Upper lobe of left lung (tissue), 6 donors: ENCODE data around the gene CCN6. TPM values are rescaled to one million over a fixed set of nuclear protein-coding genes. Genes with fewer than 3 reads are reported as not detected.

Source experiments
- ATAC-seq, 2 donors: fragments of 200-7000 bp; cut with Tn5 transposase; one replicate each; pipeline ENCODE4 v1.9.1; 2022; ENCODE audit warnings: mild to moderate bottlenecking in 2 of 2, moderate library complexity in 2 of 2; ENCODE audit not compliant: low FRiP score in 2 of 2
- DNase-seq, 2 donors: peaks; one replicate each; pipeline ENCODE4 v3.0.0-alpha.2; 2019 to 2020
- H3K27ac ChIP-seq, 4 donors: fragments of 200-600 bp; sonication (generic); one replicate each; pipeline ENCODE4 v1.5.1; 2016 to 2019
- H3K27me3 ChIP-seq, 4 donors: fragments of 200-600 bp; sonication (generic); one replicate each; pipeline ENCODE4 v1.5.1; 2017 to 2019
- H3K36me3 ChIP-seq, 4 donors: fragments of 200-600 bp; sonication (generic); one replicate each; pipeline ENCODE4 v1.5.1; 2016 to 2019
- H3K4me1 ChIP-seq, 4 donors: fragments of 200-600 bp; sonication (generic); one replicate each; pipeline ENCODE4 v1.5.1; 2018 to 2019
- H3K4me3 ChIP-seq, 4 donors: fragments of 200-600 bp; sonication (generic); one replicate each; pipeline ENCODE4 v1.5.1; 2017 to 2019; ENCODE audit warnings: mild to moderate bottlenecking in 2 of 4, moderate library complexity in 1 of 4
- H3K9me3 ChIP-seq, 4 donors: fragments of 200-600 bp; sonication (generic); one replicate each; pipeline ENCODE4 v1.5.1; 2018 to 2019
- CTCF ChIP-seq, 6 experiments: fragments of 450-650 bp in 4 of 6; fragments of 200-600 bp in 2 of 6; sonication (generic) in 2 of 6; IDR thresholded peaks; one replicate each; pipeline ENCODE4 v1.5.1; 2016 to 2019; ENCODE audit warnings: antibody characterized with exemption in 6 of 6
- EP300 ChIP-seq, 4 donors: sonication (generic); formaldehyde crosslinking; IDR thresholded peaks; one replicate each; pipeline ENCODE4 v1.5.1; 2017; ENCODE audit warnings: antibody characterized with exemption in 4 of 4, control low read depth in 2 of 4
- POLR2A ChIP-seq, 4 donors: fragments of 450-650 bp; IDR thresholded peaks; one replicate each; pipeline ENCODE4 v1.5.1; 2016 to 2017; ENCODE audit warnings: antibody characterized with exemption in 4 of 4, mild to moderate bottlenecking in 2 of 4
- POLR2AphosphoS5 ChIP-seq, 2 donors: sonication (generic); formaldehyde crosslinking; IDR thresholded peaks; one replicate each; pipeline ENCODE4 v1.5.1; 2017; ENCODE audit warnings: antibody characterized with exemption in 2 of 2
- WGBS, 2 donors: methylation state at CpG; one replicate each; pipeline ENCODE4 v1.1.5; 2017 to 2018; 5-methylcytosine and 5-hydroxymethylcytosine counted together
- total RNA-seq, 6 donors: library from RNA; depleted of rRNA in 4 of 6; stranded (reverse); fragments of >200 nt in 4 of 6; gene quantifications; one replicate each; pipeline versions ENCODE4 v1.1.0 to v1.2.1, GENCODE V29; 2016 to 2021
- donor health status: DM: no; HTN: no; CAD: no; lungs with moderate emphysema.
- donor health status: DM: no; HTN: yes; CAD: no; lungs with severe emphysema.

Gene CCN6
- total RNA-seq, 6 donors from 2014 or later, result not detected

- TF ChIP-seq EP300 (IDR thresholded peaks at IDR 0.05), result no peak
- no peak for TF ChIP-seq POLR2AphosphoS5 (IDR thresholded peaks at IDR 0.05)
- no peak for TF ChIP-seq POLR2A (IDR thresholded peaks at IDR 0.05)
- no peak for TF ChIP-seq CTCF (IDR thresholded peaks at IDR 0.05)
- ATAC-seq (no peak), DNase-seq (no peak)
- no peaks in the 10 kb centered on the region for H3K4me1 ChIP-seq
- no peaks in the 10 kb centered on the region for H3K27me3 ChIP-seq
- no peak overlapping the region for H3K4me3 ChIP-seq
- no peaks in the 10 kb centered on the region for H3K36me3 ChIP-seq
- 92% methylated on average over 4 of the region's 4 CpGs for WGBS, 2 donors
- no peak overlapping the region for H3K27ac ChIP-seq
- H3K9me3 ChIP-seq, result no peaks in the 10 kb centered on the region
These were observed 7.7 kb downstream of the CCN6 start for GRCh38 chr6:112061605-112062004.

GRCh38 chr6:112062966-112063365, 9.1 kb downstream of the CCN6 start:
- Histone ChIP-seq H3K9me3 (no peaks in the 10 kb centered on the region), H3K36me3 (no peaks in the 10 kb centered on the region), H3K27ac (no peak overlapping the region), H3K27me3 (no peaks in the 10 kb centered on the region), H3K4me3 (no peak overlapping the region), H3K4me1 (no peaks in the 10 kb centered on the region)
- ATAC-seq (no peak), DNase-seq (no peak)
- TF ChIP-seq POLR2AphosphoS5 (IDR thresholded peaks at IDR 0.05), result no peak
- TF ChIP-seq EP300 (IDR thresholded peaks at IDR 0.05), result no peak
- no peak for TF ChIP-seq CTCF (IDR thresholded peaks at IDR 0.05)
- TF ChIP-seq POLR2A (IDR thresholded peaks at IDR 0.05), result no peak
- WGBS, 2 donors, result 83 to 87% methylated on average over 3 of the region's 3 CpGs

- no peaks in the 10 kb centered on the region for H3K4me1 ChIP-seq
- WGBS, 2 donors, result 52 to 58% methylated on average over 6 of the region's 6 CpGs
These were observed 11.6 kb downstream of the CCN6 start for GRCh38 chr6:112065426-112065986.

GRCh38 chr6:112066606-112067005, 12.7 kb downstream of the CCN6 start:
- H3K36me3 ChIP-seq, result peaks cover 0 to 27% (median 4%) of the 10 kb centered on the region in 4 donors
- WGBS, 2 donors, result 72 to 74% methylated on average over 3 of the region's 3 CpGs
- no peak overlapping the region for H3K4me3 ChIP-seq
- no peaks in the 10 kb centered on the region for H3K9me3 ChIP-seq
- no peaks in the 10 kb centered on the region for H3K27me3 ChIP-seq
- ATAC-seq (no peak), DNase-seq (no peak)
- H3K27ac ChIP-seq, result no peak overlapping the region
- no peaks in the 10 kb centered on the region for H3K4me1 ChIP-seq
- TF ChIP-seq POLR2A (IDR thresholded peaks at IDR 0.05) (no peak), CTCF (IDR thresholded peaks at IDR 0.05) (no peak), POLR2AphosphoS5 (IDR thresholded peaks at IDR 0.05) (no peak), EP300 (IDR thresholded peaks at IDR 0.05) (no peak)

More at GRCh38 chr6:112065426-112065986, 11.6 kb downstream of the CCN6 start:
- H3K9me3 ChIP-seq, result no peaks in the 10 kb centered on the region
- H3K4me3 ChIP-seq, result no peak overlapping the region
- no peak overlapping the region for H3K27ac ChIP-seq
- no peak for TF ChIP-seq POLR2AphosphoS5 (IDR thresholded peaks at IDR 0.05)
- TF ChIP-seq CTCF (IDR thresholded peaks at IDR 0.05), result no peak
- no peak for TF ChIP-seq EP300 (IDR thresholded peaks at IDR 0.05)
- no peak for TF ChIP-seq POLR2A (IDR thresholded peaks at IDR 0.05)
- H3K27me3 ChIP-seq, result no peaks in the 10 kb centered on the region
- peaks cover 0 to 16% (median 1%) of the 10 kb centered on the region in 4 donors for H3K36me3 ChIP-seq
- ATAC-seq (no peak), DNase-seq (no peak)

GRCh38 chr6:112081569-112081968, 27.7 kb downstream of the CCN6 start:
- no peak for ATAC-seq
- 91 to 95% methylated on average over 4 of the region's 4 CpGs for WGBS, 2 donors

More at GRCh38 chr6:112081569-112081968, 27.7 kb downstream of the CCN6 start:
- Histone ChIP-seq H3K36me3 (peaks cover 0 to 65% (median 7%) of the 10 kb centered on the region in 4 donors), H3K27me3 (no peaks in the 10 kb centered on the region), H3K27ac (no peak overlapping the region), H3K4me1 (peaks cover 3 to 9% (median 7%) of the 10 kb centered on the region in 4 donors), H3K9me3 (no peaks in the 10 kb centered on the region), H3K4me3 (no peak overlapping the region)
- no peak for DNase-seq
- TF ChIP-seq POLR2A (IDR thresholded peaks at IDR 0.05), result no peak
- no peak for TF ChIP-seq CTCF (IDR thresholded peaks at IDR 0.05)
- no peak for TF ChIP-seq EP300 (IDR thresholded peaks at IDR 0.05)
- TF ChIP-seq POLR2AphosphoS5 (IDR thresholded peaks at IDR 0.05), result no peak
